Endothelial cell (in vitro differentiated cells): ENCODE results near the gene EFNA4. TPM values are rescaled to one million over a fixed set of nuclear protein-coding genes. Genes with fewer than 3 reads are reported as not detected.
A peak's percentile ranks its signal among the peaks of the same experiment; 100 is the strongest.

Experiments used
- DNase-seq: peaks from one replicate; pipeline ENCODE4 v3.0.0; 2021; ENCODE audit warnings: low spot score
- H3K27ac Mint-ChIP-seq: one replicate; pipeline ENCODE4 v1.8.0; 2021; ENCODE audit warnings: mixed read lengths, inconsistent platforms; ENCODE audit not compliant: unreplicated experiment
- H3K27me3 Mint-ChIP-seq: one replicate; pipeline ENCODE4 v1.8.0; 2021; ENCODE audit warnings: mild to moderate bottlenecking, moderate library complexity, mixed read lengths, inconsistent platforms; ENCODE audit not compliant: unreplicated experiment
- H3K36me3 Mint-ChIP-seq: one replicate; pipeline ENCODE4 v1.8.0; 2021; ENCODE audit warnings: mild to moderate bottlenecking, low read depth, mixed read lengths, inconsistent platforms; ENCODE audit not compliant: unreplicated experiment
- H3K4me1 Mint-ChIP-seq: one replicate; pipeline ENCODE4 v1.8.0; 2021; ENCODE audit warnings: mild to moderate bottlenecking, mixed read lengths, inconsistent platforms; ENCODE audit not compliant: unreplicated experiment
- H3K4me3 Mint-ChIP-seq: one replicate; pipeline ENCODE4 v1.8.0; 2021; ENCODE audit warnings: mild to moderate bottlenecking, mixed read lengths, inconsistent platforms; ENCODE audit not compliant: unreplicated experiment
- H3K9me3 Mint-ChIP-seq: one replicate; pipeline ENCODE4 v1.8.0; 2021; ENCODE audit warnings: mixed read lengths, inconsistent platforms; ENCODE audit not compliant: unreplicated experiment
- CTCF ChIP-seq: fragments of 200-600 bp; sonication (generic); IDR thresholded peaks from one replicate; pipeline ENCODE4 v1.5.0; 2021; ENCODE audit warnings: antibody characterized with exemption; ENCODE audit not compliant: unreplicated experiment
- total RNA-seq: library from RNA; stranded (reverse); fragmentation: NEBNext Ultra II Directional; extraction: Animal tissue kit (Norgen Biotek cat#: 25700); gene quantifications from one replicate; pipeline ENCODE4 v1.2.1, GENCODE V29; 2021; ENCODE audit not compliant: unreplicated experiment

The EFNA4 gene
- total RNA-seq, 1 donor from 2014 or later, result 25.2 TPM

GRCh38 chr1:155104605-155105534, 41.3 kb downstream of the EFNA4 start:
- Mint-ChIP-seq H3K27me3 (peaks cover 7% of the 10 kb centered on the region), H3K4me1 (peaks cover 21% of the 10 kb centered on the region), H3K9me3 (no peaks in the 10 kb centered on the region), H3K4me3 (no peak overlapping the region), H3K36me3 (no peaks in the 10 kb centered on the region), H3K27ac (peak overlapping the region; percentile 59)
- DNase-seq, result no peak
- TF ChIP-seq CTCF, result no peak

DNA sequence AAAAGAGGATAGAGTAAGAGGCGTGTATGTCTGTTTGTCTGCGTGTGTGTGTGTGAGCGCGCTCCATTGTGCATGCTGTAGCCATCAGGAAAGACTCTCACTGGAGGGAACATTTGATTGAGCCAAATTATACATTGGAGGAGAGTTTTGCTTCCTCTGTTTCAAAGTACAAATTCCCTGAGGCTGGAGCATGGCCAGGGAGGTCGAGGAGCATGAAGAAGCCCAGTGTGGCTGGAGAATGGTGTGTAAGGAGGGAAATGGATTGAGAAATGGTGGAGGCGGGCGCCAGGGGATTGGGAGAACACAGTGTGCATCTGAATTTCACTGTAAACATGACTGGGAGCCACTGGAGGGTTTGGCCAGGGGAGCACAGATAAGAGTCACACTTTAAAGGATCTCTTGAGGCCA, 42.1 kb downstream of the EFNA4 start:
- no peak overlapping the region for H3K27ac Mint-ChIP-seq

GRCh38 chr1:155106862-155107261, 43.3 kb downstream of the EFNA4 start:
- Mint-ChIP-seq H3K9me3 (no peaks in the 10 kb centered on the region), H3K27me3 (peaks cover 8% of the 10 kb centered on the region), H3K4me3 (no peak overlapping the region), H3K4me1 (peaks cover 23% of the 10 kb centered on the region), H3K27ac (no peak overlapping the region), H3K36me3 (no peaks in the 10 kb centered on the region)
- no peak for TF ChIP-seq CTCF
- DNase-seq, result no peak

More for the DNA sequence above, 42.1 kb downstream of the EFNA4 start:
- Mint-ChIP-seq H3K4me1 (peaks cover 21% of the 10 kb centered on the region), H3K27me3 (peaks cover 7% of the 10 kb centered on the region), H3K4me3 (peak overlapping the region; percentile 9), H3K36me3 (no peaks in the 10 kb centered on the region), H3K9me3 (no peaks in the 10 kb centered on the region)
- DNase-seq, result no peak
- TF ChIP-seq CTCF, result no peak

- no peak overlapping the region for H3K27ac Mint-ChIP-seq
- H3K4me3 Mint-ChIP-seq, result no peak overlapping the region
- no peak for TF ChIP-seq CTCF
- peaks cover 8% of the 10 kb centered on the region for H3K27me3 Mint-ChIP-seq
- no peak for DNase-seq
- no peaks in the 10 kb centered on the region for H3K9me3 Mint-ChIP-seq
- H3K4me1 Mint-ChIP-seq, result peaks cover 23% of the 10 kb centered on the region
- H3K36me3 Mint-ChIP-seq, result no peaks in the 10 kb centered on the region
Observed at GRCh38 chr1:155107309-155108264, 44.0 kb downstream of the EFNA4 start.
